Gastrocnemius medialis (tissue), 4 donors: Measurements from ENCODE around the gene NELL2. TPM values are rescaled to one million over a fixed set of nuclear protein-coding genes. Genes with fewer than 3 reads are reported as not detected.

ENCODE experiments used
- ATAC-seq, 2 donors: fragments of 150-250 bp; one replicate each; pipeline ENCODE4 v1.9.1; 2016
- DNase-seq, 2 donors: peaks; one replicate each; pipeline ENCODE4 v3.0.0-alpha.2; 2019
- H3K27ac ChIP-seq, 4 donors: fragments of 200-600 bp; sonication (generic); 1 replicate in 1 of 4; 2 replicates in 3 of 4; pipeline ENCODE4 v1.5.1; 2016 to 2018; ENCODE audit warnings: mild to moderate bottlenecking in 2 of 4, moderate library complexity in 1 of 4
- H3K27me3 ChIP-seq, 3 donors: fragments of 200-600 bp; sonication (generic) in 2 of 3; 1 replicate in 1 of 3; 2 replicates in 2 of 3; pipeline versions ENCODE4 v1.5.1 to v1.6.0; 2016 to 2019; ENCODE audit warnings: mild to moderate bottlenecking in 1 of 3, moderate library complexity in 1 of 3
- H3K36me3 ChIP-seq, 2 donors: fragments of 200-600 bp; sonication (generic) in 1 of 2; one replicate each; pipeline ENCODE4 v1.5.1; 2017 to 2018
- H3K4me1 ChIP-seq, 2 donors: fragments of 200-600 bp; sonication (generic) in 1 of 2; one replicate each; pipeline ENCODE4 v1.5.1; 2016 to 2017; ENCODE audit warnings: mild to moderate bottlenecking in 2 of 2
- H3K4me3 ChIP-seq, 4 donors: fragments of 200-600 bp; sonication (generic) in 3 of 4; 1 replicate in 1 of 4; 2 replicates in 3 of 4; pipeline ENCODE4 v1.5.1; 2016 to 2019; ENCODE audit warnings: mild to moderate bottlenecking in 2 of 4
- H3K9me3 ChIP-seq, 3 donors: fragments of 200-600 bp; sonication (generic) in 2 of 3; 1 replicate in 1 of 3; 2 replicates in 2 of 3; pipeline ENCODE4 v1.5.1; 2016 to 2019
- CTCF ChIP-seq, 5 experiments: fragments of 450-650 bp in 3 of 5; fragments of 200-600 bp in 2 of 5; sonication (generic) in 2 of 5; IDR thresholded peaks in 4 of 5; conservative IDR thresholded peaks in 1 of 5; 1 replicate in 4 of 5; 2 replicates in 1 of 5; pipeline ENCODE4 v1.5.1; 2016 to 2019; ENCODE audit warnings: antibody characterized with exemption in 5 of 5, mild to moderate bottlenecking in 3 of 5, moderate library complexity in 3 of 5
- POLR2A ChIP-seq, 2 donors: fragments of 450-650 bp; IDR thresholded peaks; one replicate each; pipeline ENCODE4 v1.6.1; 2017; ENCODE audit warnings: antibody characterized with exemption in 2 of 2, mild to moderate bottlenecking in 2 of 2, moderate library complexity in 2 of 2
- in situ Hi-C, 4 donors: fragments of 200-750 bp; cut with MboI; loops; one replicate each; pipeline versions ENCODE4 v1.15.0 to v1.8.0; 2017; ENCODE audit warnings: low sequenced_read_pairs in 4 of 4
- intact Hi-C: fragments of 100-400 bp; cut with DNase I; formaldehyde crosslinking; loops from one replicate; pipeline ENCODE4 v1.15.1; 2023; ENCODE audit warnings: low total_unique reads
- total RNA-seq, 4 donors: library from RNA; depleted of rRNA; stranded (reverse); fragments of >200 nt; gene quantifications; one replicate each; pipeline versions ENCODE4 v1.1.0 to v1.2.3, GENCODE V29; 2016

NELL2 gene
- total RNA-seq, 4 donors from 2014 or later, result 0.58 to 0.82 TPM; not detected in 2

- in situ Hi-C loops, result no loop called here
These were observed 416.5 kb downstream of the NELL2 start for GRCh38 chr12:44459569-44459968.

More at GRCh38 chr12:44459569-44459968, 416.5 kb downstream of the NELL2 start:
- no peak overlapping the region for H3K4me3 ChIP-seq
- DNase-seq (no peak), ATAC-seq (no peak)
- H3K36me3 ChIP-seq, result no peaks in the 10 kb centered on the region
- H3K27ac ChIP-seq, result no peak overlapping the region
- no peaks in the 10 kb centered on the region for H3K9me3 ChIP-seq
- no peaks in the 10 kb centered on the region for H3K27me3 ChIP-seq
- intact Hi-C loops, result no loop called here
- no peaks in the 10 kb centered on the region for H3K4me1 ChIP-seq
- TF ChIP-seq POLR2A (IDR thresholded peaks at IDR 0.05) (no peak), CTCF (IDR thresholded peaks at IDR 0.05 in 4 of 5, conservative IDR thresholded peaks at IDR 0.05 in 1 of 5) (no peak)

Other genes with a start within 250 kb of the NELL2 start
- under 1 TPM in 2 of 4 donors, not detected in 2; 0.11 to 0.39 TPM for gene DBX2, start 174.8 kb upstream of the NELL2 start, total RNA-seq